Neural cell (in vitro differentiated cells): ENCODE data around the gene DIS3.

Experiments used
- EP300 ChIP-seq: fragments of 450-650 bp; conservative IDR thresholded peaks from 2 replicates; pipeline ENCODE4 v1.6.1; 2014; ENCODE audit warnings: antibody characterized with exemption, mild to moderate bottlenecking, moderate library complexity; ENCODE audit not compliant: poor library complexity, severe bottlenecking
- EZH2 ChIP-seq: fragments of 200-600, 300-800 bp; shearing (Covaris generic), sonication (generic); IDR thresholded peaks from 2 replicates; pipeline ENCODE4 v1.6.1; 2014; ENCODE audit warnings: antibody characterized with exemption, low read length, borderline replicate concordance, mild to moderate bottlenecking; ENCODE audit not compliant: insufficient read depth, poor library complexity, severe bottlenecking
- MXI1 ChIP-seq: fragments of 450-650 bp; conservative IDR thresholded peaks from 2 replicates; pipeline ENCODE4 v1.6.1; 2014; ENCODE audit warnings: antibody characterized with exemption, mild to moderate bottlenecking; ENCODE audit not compliant: poor library complexity, severe bottlenecking
- RAD21 ChIP-seq: fragments of 450-650 bp; conservative IDR thresholded peaks from 2 replicates; pipeline ENCODE4 v1.6.1; 2014; ENCODE audit warnings: antibody characterized with exemption, mild to moderate bottlenecking, moderate library complexity
- SMC3 ChIP-seq: fragments of 450-650 bp; conservative IDR thresholded peaks from 2 replicates; pipeline ENCODE4 v1.6.1; 2014; ENCODE audit warnings: antibody characterized with exemption, mild to moderate bottlenecking, moderate library complexity; ENCODE audit not compliant: poor library complexity
- TAF1 ChIP-seq: IDR thresholded peaks from 2 replicates; pipeline ENCODE4 v1.6.1; 2012; ENCODE audit warnings: low read depth
- TF ChIP-seq, protein P1 (sequence below): fragments of 450-650 bp; IDR thresholded peaks from 2 replicates; pipeline ENCODE4 v1.5.1; 2014; ENCODE audit warnings: antibody characterized with exemption, mild to moderate bottlenecking, moderate library complexity; ENCODE audit not compliant: poor library complexity, severe bottlenecking
- TF ChIP-seq, protein P2 (sequence below): IDR thresholded peaks from 2 replicates; pipeline ENCODE4 v1.6.1; 2012; ENCODE audit warnings: borderline replicate concordance

DNA sequence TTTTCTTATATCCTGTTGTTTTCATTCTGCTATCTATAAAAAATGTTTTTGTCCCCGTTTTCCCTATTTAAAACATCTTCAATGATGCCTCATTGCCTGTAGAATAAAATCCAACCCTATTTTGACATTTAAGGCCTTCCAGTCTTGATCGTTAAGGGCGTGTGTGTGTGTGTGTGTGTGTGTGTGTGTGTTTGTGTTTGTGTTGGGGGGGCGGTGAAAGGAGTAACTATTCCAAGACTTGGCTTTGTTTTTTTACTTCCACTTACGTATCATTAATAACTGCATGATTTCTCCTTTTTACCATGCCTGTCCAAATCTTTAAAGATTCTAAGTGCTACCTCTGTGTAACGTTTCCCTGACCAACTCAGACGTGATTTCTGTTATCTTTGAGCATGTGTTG, 1.0 kb upstream of the DIS3 start:
- TF ChIP-seq, protein P1, sequence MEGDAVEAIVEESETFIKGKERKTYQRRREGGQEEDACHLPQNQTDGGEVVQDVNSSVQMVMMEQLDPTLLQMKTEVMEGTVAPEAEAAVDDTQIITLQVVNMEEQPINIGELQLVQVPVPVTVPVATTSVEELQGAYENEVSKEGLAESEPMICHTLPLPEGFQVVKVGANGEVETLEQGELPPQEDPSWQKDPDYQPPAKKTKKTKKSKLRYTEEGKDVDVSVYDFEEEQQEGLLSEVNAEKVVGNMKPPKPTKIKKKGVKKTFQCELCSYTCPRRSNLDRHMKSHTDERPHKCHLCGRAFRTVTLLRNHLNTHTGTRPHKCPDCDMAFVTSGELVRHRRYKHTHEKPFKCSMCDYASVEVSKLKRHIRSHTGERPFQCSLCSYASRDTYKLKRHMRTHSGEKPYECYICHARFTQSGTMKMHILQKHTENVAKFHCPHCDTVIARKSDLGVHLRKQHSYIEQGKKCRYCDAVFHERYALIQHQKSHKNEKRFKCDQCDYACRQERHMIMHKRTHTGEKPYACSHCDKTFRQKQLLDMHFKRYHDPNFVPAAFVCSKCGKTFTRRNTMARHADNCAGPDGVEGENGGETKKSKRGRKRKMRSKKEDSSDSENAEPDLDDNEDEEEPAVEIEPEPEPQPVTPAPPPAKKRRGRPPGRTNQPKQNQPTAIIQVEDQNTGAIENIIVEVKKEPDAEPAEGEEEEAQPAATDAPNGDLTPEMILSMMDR, result no peak
- no peak for TF ChIP-seq TAF1
- TF ChIP-seq, protein P2, sequence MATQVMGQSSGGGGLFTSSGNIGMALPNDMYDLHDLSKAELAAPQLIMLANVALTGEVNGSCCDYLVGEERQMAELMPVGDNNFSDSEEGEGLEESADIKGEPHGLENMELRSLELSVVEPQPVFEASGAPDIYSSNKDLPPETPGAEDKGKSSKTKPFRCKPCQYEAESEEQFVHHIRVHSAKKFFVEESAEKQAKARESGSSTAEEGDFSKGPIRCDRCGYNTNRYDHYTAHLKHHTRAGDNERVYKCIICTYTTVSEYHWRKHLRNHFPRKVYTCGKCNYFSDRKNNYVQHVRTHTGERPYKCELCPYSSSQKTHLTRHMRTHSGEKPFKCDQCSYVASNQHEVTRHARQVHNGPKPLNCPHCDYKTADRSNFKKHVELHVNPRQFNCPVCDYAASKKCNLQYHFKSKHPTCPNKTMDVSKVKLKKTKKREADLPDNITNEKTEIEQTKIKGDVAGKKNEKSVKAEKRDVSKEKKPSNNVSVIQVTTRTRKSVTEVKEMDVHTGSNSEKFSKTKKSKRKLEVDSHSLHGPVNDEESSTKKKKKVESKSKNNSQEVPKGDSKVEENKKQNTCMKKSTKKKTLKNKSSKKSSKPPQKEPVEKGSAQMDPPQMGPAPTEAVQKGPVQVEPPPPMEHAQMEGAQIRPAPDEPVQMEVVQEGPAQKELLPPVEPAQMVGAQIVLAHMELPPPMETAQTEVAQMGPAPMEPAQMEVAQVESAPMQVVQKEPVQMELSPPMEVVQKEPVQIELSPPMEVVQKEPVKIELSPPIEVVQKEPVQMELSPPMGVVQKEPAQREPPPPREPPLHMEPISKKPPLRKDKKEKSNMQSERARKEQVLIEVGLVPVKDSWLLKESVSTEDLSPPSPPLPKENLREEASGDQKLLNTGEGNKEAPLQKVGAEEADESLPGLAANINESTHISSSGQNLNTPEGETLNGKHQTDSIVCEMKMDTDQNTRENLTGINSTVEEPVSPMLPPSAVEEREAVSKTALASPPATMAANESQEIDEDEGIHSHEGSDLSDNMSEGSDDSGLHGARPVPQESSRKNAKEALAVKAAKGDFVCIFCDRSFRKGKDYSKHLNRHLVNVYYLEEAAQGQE, result no peak
- no peak for TF ChIP-seq EZH2
- no peak for TF ChIP-seq MXI1
- TF ChIP-seq EP300, result no peak
- no peak for TF ChIP-seq SMC3
- TF ChIP-seq RAD21, result no peak
